ENCODE results near the gene NEURL1.

DNA sequence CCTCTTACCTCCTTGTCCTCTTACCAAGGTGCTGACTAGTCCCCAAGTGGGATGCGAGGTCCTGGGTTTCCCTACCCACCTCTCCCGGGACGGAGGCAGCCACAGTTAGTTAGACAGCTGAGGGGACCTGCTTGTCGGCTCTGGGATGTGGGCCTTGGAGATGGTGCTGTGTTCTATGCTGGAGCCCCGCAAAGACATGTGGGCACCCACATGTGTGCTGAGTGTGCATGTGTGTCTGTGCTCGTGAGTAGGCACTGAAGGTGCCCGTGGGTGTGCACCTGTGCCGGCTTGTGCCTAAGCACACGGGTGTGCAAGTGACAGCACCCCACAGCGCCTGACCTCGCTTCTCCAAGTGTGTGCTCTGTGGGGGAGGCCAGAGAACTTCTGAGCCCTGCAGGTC lies 62.2 kb downstream of the NEURL1 start:
- TF ChIP-seq CTCF (conservative IDR thresholded peaks at IDR 0.05) = no peak
- no peak for TF ChIP-seq EZH2 (IDR thresholded peaks at IDR 0.05; ENCODE audit: low read depth)
